Panc1 (cell line): ENCODE results near the gene TMED4.

Experiments
- CTCF ChIP-seq: fragments of 450-650 bp; IDR thresholded peaks from 2 replicates; pipeline ENCODE4 v1.5.1; 2017; ENCODE audit warnings: mild to moderate bottlenecking
- POLR2AphosphoS5 ChIP-seq: IDR thresholded peaks from 2 replicates; pipeline ENCODE4 v1.6.1; 2012; ENCODE audit warnings: mild to moderate bottlenecking, low read depth, low read length, moderate library complexity
- REST ChIP-seq, 2 experiments: IDR thresholded peaks; 2 replicates each; pipeline ENCODE4 v1.6.1; 2011 to 2012; ENCODE audit warnings: low read depth in 2 of 2, control low read depth in 1 of 2, low read length in 1 of 2, mild to moderate bottlenecking in 1 of 2, moderate library complexity in 1 of 2; ENCODE audit not compliant: insufficient read depth in 1 of 2
- SIN3A ChIP-seq: IDR thresholded peaks from 2 replicates; pipeline ENCODE4 v1.6.1; 2012; ENCODE audit warnings: low read depth, mild to moderate bottlenecking, low read length, moderate library complexity, borderline replicate concordance; ENCODE audit not compliant: insufficient read depth
- TCF7L2 ChIP-seq: IDR thresholded peaks from 2 replicates; pipeline ENCODE4 v1.6.1; 2011; ENCODE audit warnings: mild to moderate bottlenecking, low read depth, low read length, inconsistent platforms

- no peak for TF ChIP-seq CTCF
- TF ChIP-seq POLR2AphosphoS5, result no peak
- no peak for TF ChIP-seq REST (IDR thresholded peaks at IDR 0.05; ENCODE audit: insufficient read depth in 1 of 2, low read depth in 2 of 2, low read length in 1 of 2)
- no peak for TF ChIP-seq SIN3A
- TF ChIP-seq TCF7L2, result no peak
Observed at GRCh38 chr7:44625526-44626471, 43.8 kb upstream of the TMED4 start.
